Mammary epithelial cell (primary cell): ENCODE measurements around the gene LTBP2.

Experiments
- CTCF ChIP-seq, 2 donors: IDR thresholded peaks in 1 of 2; conservative IDR thresholded peaks in 1 of 2; 2 replicates each; pipeline ENCODE4 v1.5.1; 2011 to 2012; ENCODE audit warnings: inconsistent platforms in 2 of 2, low read length in 2 of 2, mild to moderate bottlenecking in 2 of 2, control low read depth in 1 of 2, low read depth in 1 of 2; ENCODE audit not compliant: insufficient read depth in 1 of 2; ENCODE audit errors: extremely low read depth in 1 of 2
- EZH2 ChIP-seq: IDR thresholded peaks from 2 replicates; pipeline ENCODE4 v1.6.1; 2012; ENCODE audit warnings: low read length, inconsistent platforms, borderline replicate concordance

- TF ChIP-seq CTCF (conservative IDR thresholded peaks at IDR 0.05 in 1 of 2, IDR thresholded peaks at IDR 0.05 in 1 of 2; ENCODE audit: extremely low read depth in 1 of 2, insufficient read depth in 1 of 2, low read depth in 1 of 2, low read length in 2 of 2) (no peak), EZH2 (no peak)
Measured at GRCh38 chr14:74524076-74524811, 87.8 kb downstream of the LTBP2 start.
